H9 (cell line): ENCODE results near the gene GABRB3. TPM values are rescaled to one million over a fixed set of nuclear protein-coding genes. Genes with fewer than 3 reads are reported as not detected.

Source experiments
- DNase-seq: peaks from one replicate; pipeline ENCODE4 v3.0.0-alpha.2; 2017
- H2AFZ ChIP-seq: one replicate; pipeline ENCODE4 v1.6.1; 2013; ENCODE audit warnings: mild to moderate bottlenecking, low read length, control low read depth, moderate library complexity
- H2AK5ac ChIP-seq: 2 replicates; pipeline ENCODE4 v1.6.1; 2013; ENCODE audit warnings: low read length, control low read depth, mixed read lengths; ENCODE audit not compliant: insufficient read length
- H2BK120ac ChIP-seq: one replicate; pipeline ENCODE4 v1.6.1; 2013; ENCODE audit warnings: low read depth, mild to moderate bottlenecking, low read length, control low read depth, inconsistent platforms; ENCODE audit not compliant: poor library complexity, severe bottlenecking
- H2BK12ac ChIP-seq: 2 replicates; pipeline ENCODE4 v1.6.1; 2013; ENCODE audit warnings: low read length, control low read depth, mixed read lengths, low read depth; ENCODE audit not compliant: insufficient read length
- H2BK15ac ChIP-seq: 2 replicates; pipeline ENCODE4 v1.6.1; 2013; ENCODE audit warnings: low read depth, low read length, control low read depth
- H2BK20ac ChIP-seq: one replicate; pipeline ENCODE4 v1.6.1; 2013; ENCODE audit warnings: low read depth, mild to moderate bottlenecking, low read length, control low read depth, inconsistent platforms; ENCODE audit not compliant: poor library complexity, severe bottlenecking
- H2BK5ac ChIP-seq: 2 replicates; pipeline ENCODE4 v1.6.1; 2013; ENCODE audit warnings: low read length, control low read depth, mixed read lengths; ENCODE audit not compliant: insufficient read length
- H3K14ac ChIP-seq: 2 replicates; pipeline ENCODE4 v1.6.1; 2013; ENCODE audit warnings: low read length, control low read depth; ENCODE audit not compliant: insufficient read depth
- H3K18ac ChIP-seq: 2 replicates; pipeline ENCODE4 v1.6.1; 2013; ENCODE audit warnings: low read depth, mild to moderate bottlenecking, mixed read lengths, low read length, control low read depth; ENCODE audit not compliant: insufficient read length
- H3K23ac ChIP-seq: 2 replicates; pipeline ENCODE4 v1.6.1; 2013; ENCODE audit warnings: low read length, control low read depth, mixed read lengths, low read depth; ENCODE audit not compliant: insufficient read length
- H3K23me2 ChIP-seq: 2 replicates; pipeline ENCODE4 v1.6.1; 2013; ENCODE audit warnings: low read depth, mild to moderate bottlenecking, mixed read lengths, low read length, control low read depth; ENCODE audit not compliant: insufficient read length, poor library complexity, severe bottlenecking
- H3K27ac ChIP-seq: 2 replicates; pipeline ENCODE4 v1.5.1; 2013; ENCODE audit warnings: low read length, control low read depth, mixed read lengths, low read depth; ENCODE audit not compliant: insufficient read length
- H3K27me3 ChIP-seq: 2 replicates; pipeline ENCODE4 v1.6.1; 2013; ENCODE audit warnings: low read length, control low read depth, inconsistent platforms; ENCODE audit not compliant: insufficient read depth
- H3K4ac ChIP-seq: 2 replicates; pipeline ENCODE4 v1.6.1; 2013; ENCODE audit warnings: low read depth, mild to moderate bottlenecking, control low read depth, inconsistent platforms, low read length, moderate library complexity
- H3K4me1 ChIP-seq: 2 replicates; pipeline ENCODE4 v1.6.1; 2013; ENCODE audit warnings: low read length, control low read depth, inconsistent platforms; ENCODE audit not compliant: insufficient read depth
- H3K4me2 ChIP-seq: 2 replicates; pipeline ENCODE4 v1.6.1; 2013; ENCODE audit warnings: low read length, control low read depth, mixed read lengths; ENCODE audit not compliant: insufficient read length, insufficient read depth
- H3K56ac ChIP-seq: 2 replicates; pipeline ENCODE4 v1.6.1; 2013; ENCODE audit warnings: low read depth, mild to moderate bottlenecking, mixed read lengths, low read length, control low read depth; ENCODE audit not compliant: insufficient read length
- H3K79me1 ChIP-seq: 2 replicates; pipeline ENCODE4 v1.6.1; 2013; ENCODE audit warnings: low read depth, mild to moderate bottlenecking, moderate library complexity, low read length, control low read depth, inconsistent platforms; ENCODE audit not compliant: insufficient read depth, poor library complexity, severe bottlenecking
- H3K79me2 ChIP-seq: 2 replicates; pipeline ENCODE4 v1.6.1; 2013; ENCODE audit warnings: low read length, control low read depth, inconsistent platforms; ENCODE audit not compliant: insufficient read depth
- H3K9ac ChIP-seq: 2 replicates; pipeline ENCODE4 v1.6.1; 2013; ENCODE audit warnings: low read length, control low read depth, mixed read lengths; ENCODE audit not compliant: insufficient read length; ENCODE audit errors: extremely low read depth
- H3K9me3 ChIP-seq: one replicate; pipeline ENCODE4 v1.6.1; 2013; ENCODE audit warnings: low read depth, low read length, inconsistent platforms; ENCODE audit not compliant: control insufficient read depth
- H3T11ph ChIP-seq: one replicate; pipeline ENCODE4 v1.6.1; 2013; ENCODE audit warnings: mild to moderate bottlenecking, low read length, control low read depth, inconsistent platforms
- H4K20me1 ChIP-seq: one replicate; pipeline ENCODE4 v1.6.1; 2013; ENCODE audit not compliant: control insufficient read depth, insufficient read length, insufficient read depth
- H4K5ac ChIP-seq: 2 replicates; pipeline ENCODE4 v1.6.1; 2013; ENCODE audit warnings: low read depth, mild to moderate bottlenecking, mixed read lengths, low read length, control low read depth; ENCODE audit not compliant: insufficient read length
- H4K8ac ChIP-seq: replicated peaks from 2 replicates; pipeline ENCODE4 v1.6.1; 2013; ENCODE audit warnings: low read length, control low read depth, mixed read lengths, low read depth; ENCODE audit not compliant: insufficient read length
- H4K91ac ChIP-seq: 2 replicates; pipeline ENCODE4 v1.6.1; 2013; ENCODE audit warnings: low read depth, mild to moderate bottlenecking, moderate library complexity, mixed read lengths, low read length, control low read depth; ENCODE audit not compliant: insufficient read length
- H3K27ac Mint-ChIP-seq, 3 experiments: 2 replicates in 2 of 3; 3 replicates in 1 of 3; pipeline ENCODE4 v1.8.0; 2020 to 2021; ENCODE audit warnings: mixed read lengths in 3 of 3, mild to moderate bottlenecking in 1 of 3, moderate library complexity in 1 of 3
- H3K27me3 Mint-ChIP-seq: 2 replicates; pipeline ENCODE4 v1.8.0; 2021; ENCODE audit warnings: low read depth, mild to moderate bottlenecking, moderate library complexity, mixed read lengths
- H3K36me3 Mint-ChIP-seq, 3 experiments: 2 replicates in 2 of 3; 3 replicates in 1 of 3; pipeline ENCODE4 v1.8.0; 2020 to 2021; ENCODE audit warnings: low read depth in 3 of 3, mixed read lengths in 3 of 3; ENCODE audit not compliant: insufficient read depth in 1 of 3
- H3K4me1 Mint-ChIP-seq, 2 experiments: 2 replicates each; pipeline ENCODE4 v1.8.0; 2020; ENCODE audit warnings: mixed read lengths in 2 of 2
- H3K4me3 Mint-ChIP-seq, 2 experiments: 2 replicates in 1 of 2; 3 replicates in 1 of 2; pipeline ENCODE4 v1.8.0; 2020 to 2021; ENCODE audit warnings: mild to moderate bottlenecking in 2 of 2, mixed read lengths in 2 of 2, moderate library complexity in 1 of 2
- H3K9me3 Mint-ChIP-seq, 2 experiments: 2 replicates in 1 of 2; 3 replicates in 1 of 2; pipeline ENCODE4 v1.8.0; 2020; ENCODE audit warnings: mild to moderate bottlenecking in 2 of 2, mixed read lengths in 2 of 2, moderate library complexity in 1 of 2
- WGBS: extraction: QIAGEN DNeasy Blood & Tissue Kit; methylation state at CpG from one replicate; pipeline ENCODE4 v1.1.7; 2013; ENCODE audit warnings: missing lambda C conversion rate, low lambda C conversion rate, mixed read lengths; ENCODE audit not compliant: insufficient read length; ENCODE audit errors: extremely low coverage; 5-methylcytosine and 5-hydroxymethylcytosine counted together
- total RNA-seq: library from RNA; stranded (reverse); gene quantifications from 2 replicates; pipeline ENCODE4 v1.2.1, GENCODE V29; 2021
- TF ChIP-seq, protein P1 (sequence below): fragments of 200-600 bp; sonication (generic); conservative IDR thresholded peaks from 3 replicates; pipeline ENCODE4 v1.8.0; 2021; ENCODE audit warnings: antibody characterized with exemption, mild to moderate bottlenecking

Gene GABRB3
- total RNA-seq, 1 experiment from 2014 or later: 98.2 TPM

DNA sequence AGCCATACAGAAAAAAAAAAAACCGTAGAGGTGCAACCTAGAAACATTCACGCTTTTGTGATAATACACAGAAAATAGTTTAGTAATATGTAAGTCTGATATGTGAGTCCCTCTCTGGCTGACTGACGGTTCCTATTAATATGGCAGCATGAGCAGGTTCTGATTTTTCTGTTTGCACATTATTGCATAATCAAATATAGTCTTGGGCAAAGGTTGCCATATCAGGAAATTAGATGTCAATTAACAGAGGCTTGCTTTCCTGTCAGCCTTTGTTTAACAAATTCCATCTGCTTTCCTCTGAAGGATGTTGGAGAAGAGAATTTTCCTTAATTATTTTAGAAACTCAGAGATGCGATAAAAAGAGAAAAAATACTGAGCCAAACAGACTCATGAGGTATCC is 14.8 kb downstream of the GABRB3 start:
- Histone ChIP-seq H2BK5ac (no peak overlapping the region), H4K8ac (no peak overlapping the region), H2AFZ (no peak overlapping the region), H2BK20ac (no peak overlapping the region), H3K18ac (no peak overlapping the region), H3K4me2 (peak overlapping the region; percentile 30), H2BK120ac (no peak overlapping the region), H3K23ac (no peak overlapping the region), H3K14ac (no peak overlapping the region), H4K91ac (no peak overlapping the region), H3K4me1 (peaks cover 16% of the 10 kb centered on the region), H2BK12ac (peak overlapping the region; percentile 50), H3K23me2 (no peaks in the 10 kb centered on the region), H4K5ac (no peak overlapping the region), H3K27ac (peak overlapping the region; percentile 52), H3K56ac (no peak overlapping the region), H3T11ph (no peak overlapping the region), H2BK15ac (no peak overlapping the region), H3K27me3 (no peaks in the 10 kb centered on the region), H3K9ac (no peak overlapping the region), H4K20me1 (no peaks in the 10 kb centered on the region), H3K79me1 (peaks cover 11% of the 10 kb centered on the region), H3K79me2 (peaks cover 33% of the 10 kb centered on the region; the same call in 1 of the 2 replicates), H3K4ac (no peak overlapping the region), H3K9me3 (no peaks in the 10 kb centered on the region), H2AK5ac (no peak overlapping the region)
- TF ChIP-seq, protein P1, sequence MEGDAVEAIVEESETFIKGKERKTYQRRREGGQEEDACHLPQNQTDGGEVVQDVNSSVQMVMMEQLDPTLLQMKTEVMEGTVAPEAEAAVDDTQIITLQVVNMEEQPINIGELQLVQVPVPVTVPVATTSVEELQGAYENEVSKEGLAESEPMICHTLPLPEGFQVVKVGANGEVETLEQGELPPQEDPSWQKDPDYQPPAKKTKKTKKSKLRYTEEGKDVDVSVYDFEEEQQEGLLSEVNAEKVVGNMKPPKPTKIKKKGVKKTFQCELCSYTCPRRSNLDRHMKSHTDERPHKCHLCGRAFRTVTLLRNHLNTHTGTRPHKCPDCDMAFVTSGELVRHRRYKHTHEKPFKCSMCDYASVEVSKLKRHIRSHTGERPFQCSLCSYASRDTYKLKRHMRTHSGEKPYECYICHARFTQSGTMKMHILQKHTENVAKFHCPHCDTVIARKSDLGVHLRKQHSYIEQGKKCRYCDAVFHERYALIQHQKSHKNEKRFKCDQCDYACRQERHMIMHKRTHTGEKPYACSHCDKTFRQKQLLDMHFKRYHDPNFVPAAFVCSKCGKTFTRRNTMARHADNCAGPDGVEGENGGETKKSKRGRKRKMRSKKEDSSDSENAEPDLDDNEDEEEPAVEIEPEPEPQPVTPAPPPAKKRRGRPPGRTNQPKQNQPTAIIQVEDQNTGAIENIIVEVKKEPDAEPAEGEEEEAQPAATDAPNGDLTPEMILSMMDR: no peak
- WGBS: no CpG with 5 or more reads among the region's 4 CpGs
- H3K9me3 Mint-ChIP-seq: no peaks in the 10 kb centered on the region
- no peak for DNase-seq
- no peak overlapping the region for H3K4me3 Mint-ChIP-seq
- H3K4me1 Mint-ChIP-seq: peaks cover 48 to 59% of the 10 kb centered on the region in 2 experiments
- peak overlapping the region in 2 of 3 experiments; percentile 11 to 94; a peak in 3 of 7 replicates for H3K27ac Mint-ChIP-seq
- H3K36me3 Mint-ChIP-seq: peaks cover 20 to 25% (median 21%) of the 10 kb centered on the region in 3 experiments
- H3K27me3 Mint-ChIP-seq: no peaks in the 10 kb centered on the region; the same call in 1 of the 2 replicates
